HEK293T (cell line): ENCODE data around the gene OR7G1.

Source experiments
- ARNT ChIP-seq: fragments of 450-650 bp; IDR thresholded peaks from 2 replicates; pipeline ENCODE4 v1.6.1; 2017; ENCODE audit warnings: mild to moderate bottlenecking
- CTBP1 ChIP-seq: fragments of 450-650 bp; IDR thresholded peaks from 2 replicates; pipeline ENCODE4 v1.6.1; 2016; ENCODE audit warnings: borderline replicate concordance
- FOXM1 ChIP-seq: fragments of 450-650 bp; IDR thresholded peaks from 2 replicates; pipeline ENCODE4 v1.6.1; 2017; ENCODE audit warnings: mild to moderate bottlenecking, borderline replicate concordance
- L3MBTL2 ChIP-seq: fragments of 450-650 bp; conservative IDR thresholded peaks from 2 replicates; pipeline ENCODE4 v1.6.1; 2016; ENCODE audit warnings: mild to moderate bottlenecking

- TF ChIP-seq L3MBTL2, result no peak
- TF ChIP-seq FOXM1, result no peak
- no peak for TF ChIP-seq ARNT
- no peak for TF ChIP-seq CTBP1
Observed at GRCh38 chr19:9107375-9107774, 8.2 kb downstream of the OR7G1 start, which contains the start of gene OR7G2.
